ENCODE results near the gene SAMD7.

Gene SAMD7

DNA sequence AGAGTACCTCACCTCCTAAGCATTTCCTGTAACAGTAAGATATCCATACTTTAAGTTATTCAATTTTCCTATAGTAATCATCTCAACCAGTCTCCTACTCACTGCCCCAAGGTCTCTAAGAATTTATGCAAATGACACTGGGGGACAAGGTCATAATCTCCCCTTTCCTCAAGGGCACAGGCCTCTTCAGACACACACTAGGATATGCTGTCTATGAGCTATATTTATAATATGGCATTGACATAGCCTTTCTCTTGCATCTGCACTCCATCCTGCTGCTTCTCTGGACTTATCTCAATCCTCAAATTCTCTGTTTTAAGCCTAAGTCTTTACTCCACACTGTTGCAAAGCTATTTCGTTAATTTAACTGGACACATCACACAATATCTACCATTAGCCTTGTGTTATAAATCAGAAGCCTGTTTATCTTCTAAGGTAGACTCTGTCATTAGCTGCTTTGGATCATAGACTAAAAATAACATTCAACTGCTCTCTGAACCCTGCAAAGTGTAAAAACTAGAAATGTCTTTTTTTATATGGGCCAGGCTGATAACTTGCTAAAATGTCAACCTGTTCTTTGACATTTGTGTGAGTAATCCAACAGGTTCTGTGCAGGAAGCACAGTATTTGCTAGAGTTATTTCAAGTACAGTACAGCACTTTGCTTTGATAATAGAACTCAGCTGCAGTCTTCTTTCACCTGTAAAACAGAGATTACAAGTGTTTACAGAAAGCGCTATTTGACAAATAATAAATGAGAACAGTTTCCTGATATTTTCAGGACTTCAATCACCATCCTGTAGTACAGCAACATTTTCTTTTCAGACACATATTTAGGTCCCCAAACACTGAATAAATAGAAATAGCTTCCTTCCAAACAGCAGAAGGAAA lies 37.4 kb downstream of the SAMD7 start:
- no peaks in the 10 kb centered on the region for H3K9me3 ChIP-seq (ENCODE audit: control insufficient read depth, low read length)
- no peaks in the 10 kb centered on the region for H3K36me3 ChIP-seq (ENCODE audit: control insufficient read depth, insufficient read depth, low read length)
- no peak overlapping the region for H3K9ac ChIP-seq (ENCODE audit: low read length)
- no peaks in the 10 kb centered on the region for H3K27me3 ChIP-seq (ENCODE audit: control insufficient read depth, insufficient read depth, low read length)
- no peak overlapping the region for H3K4me3 ChIP-seq (ENCODE audit: low read length)
- H3K4me1 ChIP-seq (ENCODE audit: control insufficient read depth, insufficient read depth, low read length): peaks cover 11% of the 10 kb centered on the region

DNA sequence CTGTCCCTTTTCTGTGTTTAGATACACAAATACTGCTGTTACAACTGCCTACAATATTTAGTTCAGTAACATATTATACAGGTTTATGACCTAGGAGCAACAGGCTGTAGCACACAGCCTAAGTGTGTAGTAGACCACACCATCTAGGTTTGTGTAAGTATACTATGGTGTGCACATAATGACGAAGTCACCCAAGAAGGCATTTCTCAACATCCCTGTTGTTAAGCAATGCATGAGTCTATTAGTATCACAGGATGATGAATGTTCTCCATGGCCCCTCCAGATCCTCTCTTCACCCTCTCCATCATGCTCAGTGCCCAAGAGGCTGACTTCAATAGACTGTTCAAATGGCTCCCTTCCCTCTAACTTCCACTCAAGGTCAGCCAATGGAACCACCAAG lies 40.7 kb downstream of the SAMD7 start:
- Histone ChIP-seq H3K9me3 (ENCODE audit: control insufficient read depth, low read length) (no peaks in the 10 kb centered on the region), H3K4me1 (ENCODE audit: control insufficient read depth, insufficient read depth, low read length) (peaks cover 11% of the 10 kb centered on the region), H3K36me3 (ENCODE audit: control insufficient read depth, insufficient read depth, low read length) (no peaks in the 10 kb centered on the region), H3K4me3 (ENCODE audit: low read length) (no peak overlapping the region), H3K27me3 (ENCODE audit: control insufficient read depth, insufficient read depth, low read length) (no peaks in the 10 kb centered on the region), H3K9ac (ENCODE audit: low read length) (no peak overlapping the region)

DNA sequence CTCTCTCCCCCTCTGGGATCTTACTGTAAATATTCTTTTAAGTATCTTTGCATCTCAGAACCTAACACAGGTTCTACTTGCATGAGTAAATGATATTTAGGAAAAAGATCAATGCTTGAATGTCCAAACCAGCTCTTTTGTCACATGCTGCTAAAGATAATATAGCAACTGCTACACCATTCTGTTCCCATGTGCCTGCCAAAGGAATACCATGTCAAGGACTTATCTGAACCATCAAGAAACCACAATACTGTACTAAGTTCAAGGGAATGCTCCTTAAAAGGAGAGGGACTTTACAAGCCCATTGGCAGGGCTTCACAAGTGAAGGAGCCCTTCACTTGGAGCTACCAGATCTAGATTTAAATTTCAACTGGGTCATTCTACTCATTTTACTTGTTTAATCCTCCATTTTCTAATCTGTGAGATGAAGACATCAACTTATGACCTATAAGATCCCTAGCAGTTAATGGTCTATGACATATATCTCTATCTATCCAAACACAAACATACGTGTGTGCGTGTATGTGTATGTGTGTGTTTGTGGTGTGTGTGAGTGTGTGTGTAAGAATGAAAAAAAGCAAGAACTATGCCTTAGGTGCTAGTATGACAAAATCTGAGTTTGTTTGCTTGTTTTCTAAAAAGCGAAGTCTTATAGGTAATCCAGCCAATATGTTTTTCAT lies 42.2 kb downstream of the SAMD7 start:
- Histone ChIP-seq H3K9me3 (ENCODE audit: control insufficient read depth, low read length) (no peaks in the 10 kb centered on the region), H3K27me3 (ENCODE audit: control insufficient read depth, insufficient read depth, low read length) (no peaks in the 10 kb centered on the region), H3K4me3 (ENCODE audit: low read length) (no peak overlapping the region), H3K4me1 (ENCODE audit: control insufficient read depth, insufficient read depth, low read length) (peaks cover 5% of the 10 kb centered on the region), H3K9ac (ENCODE audit: low read length) (no peak overlapping the region), H3K36me3 (ENCODE audit: control insufficient read depth, insufficient read depth, low read length) (no peaks in the 10 kb centered on the region)

DNA sequence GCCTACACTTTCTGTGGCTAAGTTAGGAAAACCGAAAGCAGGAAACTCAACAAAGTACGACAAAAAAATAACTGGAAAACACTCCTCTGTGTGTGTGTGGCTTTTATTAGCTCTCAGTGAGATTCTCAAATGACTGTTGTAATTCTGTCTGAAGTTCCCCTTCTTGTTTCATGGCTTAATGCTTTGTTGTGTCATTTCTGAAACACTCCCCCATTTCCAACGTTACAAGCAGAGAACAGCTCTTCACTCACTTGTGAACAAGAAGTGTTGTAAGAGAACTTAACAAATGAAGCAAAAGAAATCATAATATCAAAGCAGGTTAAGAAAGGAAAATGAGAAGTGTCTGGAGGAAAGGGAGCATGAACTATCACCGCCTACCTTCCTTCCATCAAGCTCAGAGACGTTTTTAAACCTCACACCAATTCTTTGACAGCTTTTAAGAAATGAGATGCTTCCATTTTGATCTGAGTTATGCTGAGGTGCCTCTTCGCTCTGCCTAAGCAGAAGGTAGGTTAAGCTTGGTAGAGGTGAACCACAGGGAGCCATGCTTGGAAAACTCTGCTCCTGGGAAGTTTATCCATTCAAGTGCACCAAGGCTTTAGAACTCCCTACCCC lies 42.9 kb downstream of the SAMD7 start:
- no peaks in the 10 kb centered on the region for H3K9me3 ChIP-seq (ENCODE audit: control insufficient read depth, low read length)
- H3K27me3 ChIP-seq (ENCODE audit: control insufficient read depth, insufficient read depth, low read length): no peaks in the 10 kb centered on the region
- H3K4me1 ChIP-seq (ENCODE audit: control insufficient read depth, insufficient read depth, low read length): no peaks in the 10 kb centered on the region
- no peak overlapping the region for H3K9ac ChIP-seq (ENCODE audit: low read length)
- H3K4me3 ChIP-seq (ENCODE audit: low read length): no peak overlapping the region
- no peaks in the 10 kb centered on the region for H3K36me3 ChIP-seq (ENCODE audit: control insufficient read depth, insufficient read depth, low read length)

DNA sequence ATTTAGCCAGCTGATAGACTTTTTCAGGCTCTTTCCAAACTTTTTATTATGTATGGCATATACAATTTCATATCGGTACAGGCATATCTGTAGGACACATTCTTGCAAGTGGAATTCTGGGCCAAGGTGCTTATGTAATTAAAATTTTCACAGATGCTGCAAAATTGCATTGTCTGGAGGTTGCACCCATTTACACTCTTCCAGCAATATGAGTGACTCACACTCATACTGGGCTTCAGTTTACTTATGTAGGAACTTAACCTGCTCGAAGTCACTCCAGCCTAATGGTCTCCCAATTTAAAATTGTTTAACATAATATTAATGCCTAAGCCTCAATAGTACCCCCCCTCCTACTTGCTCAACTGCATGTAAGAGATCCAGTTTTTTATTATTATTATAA lies 44.0 kb downstream of the SAMD7 start:
- Histone ChIP-seq H3K4me3 (ENCODE audit: low read length) (no peak overlapping the region), H3K9me3 (ENCODE audit: control insufficient read depth, low read length) (no peaks in the 10 kb centered on the region), H3K27me3 (ENCODE audit: control insufficient read depth, insufficient read depth, low read length) (no peaks in the 10 kb centered on the region), H3K36me3 (ENCODE audit: control insufficient read depth, insufficient read depth, low read length) (no peaks in the 10 kb centered on the region), H3K4me1 (ENCODE audit: control insufficient read depth, insufficient read depth, low read length) (no peaks in the 10 kb centered on the region), H3K9ac (ENCODE audit: low read length) (no peak overlapping the region)

DNA sequence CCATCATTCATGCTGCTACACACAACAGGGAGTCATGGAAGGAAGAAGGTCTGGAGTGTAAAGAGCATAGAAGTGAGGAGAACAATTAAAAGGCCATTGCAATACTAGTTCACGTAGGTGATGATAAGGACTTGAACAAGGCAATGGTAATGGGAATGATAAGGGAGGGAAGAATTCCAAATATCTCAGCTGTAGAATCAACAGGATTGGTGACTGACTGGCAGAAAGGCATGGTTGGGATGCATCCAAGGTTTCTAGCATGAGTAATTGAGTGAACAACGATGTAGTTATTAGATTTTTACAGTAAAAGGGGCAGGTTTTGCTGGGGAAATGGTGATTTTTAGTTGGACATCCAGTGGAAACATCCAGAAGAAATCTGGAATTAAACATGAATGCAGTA lies 52.8 kb downstream of the SAMD7 start:
- H3K36me3 ChIP-seq (ENCODE audit: control insufficient read depth, insufficient read depth, low read length): no peaks in the 10 kb centered on the region
- H3K27me3 ChIP-seq (ENCODE audit: control insufficient read depth, insufficient read depth, low read length): no peaks in the 10 kb centered on the region
- no peaks in the 10 kb centered on the region for H3K9me3 ChIP-seq (ENCODE audit: control insufficient read depth, low read length)
- H3K9ac ChIP-seq (ENCODE audit: low read length): no peak overlapping the region
- no peak overlapping the region for H3K4me3 ChIP-seq (ENCODE audit: low read length)
- H3K4me1 ChIP-seq (ENCODE audit: control insufficient read depth, insufficient read depth, low read length): peaks cover 15% of the 10 kb centered on the region

DNA sequence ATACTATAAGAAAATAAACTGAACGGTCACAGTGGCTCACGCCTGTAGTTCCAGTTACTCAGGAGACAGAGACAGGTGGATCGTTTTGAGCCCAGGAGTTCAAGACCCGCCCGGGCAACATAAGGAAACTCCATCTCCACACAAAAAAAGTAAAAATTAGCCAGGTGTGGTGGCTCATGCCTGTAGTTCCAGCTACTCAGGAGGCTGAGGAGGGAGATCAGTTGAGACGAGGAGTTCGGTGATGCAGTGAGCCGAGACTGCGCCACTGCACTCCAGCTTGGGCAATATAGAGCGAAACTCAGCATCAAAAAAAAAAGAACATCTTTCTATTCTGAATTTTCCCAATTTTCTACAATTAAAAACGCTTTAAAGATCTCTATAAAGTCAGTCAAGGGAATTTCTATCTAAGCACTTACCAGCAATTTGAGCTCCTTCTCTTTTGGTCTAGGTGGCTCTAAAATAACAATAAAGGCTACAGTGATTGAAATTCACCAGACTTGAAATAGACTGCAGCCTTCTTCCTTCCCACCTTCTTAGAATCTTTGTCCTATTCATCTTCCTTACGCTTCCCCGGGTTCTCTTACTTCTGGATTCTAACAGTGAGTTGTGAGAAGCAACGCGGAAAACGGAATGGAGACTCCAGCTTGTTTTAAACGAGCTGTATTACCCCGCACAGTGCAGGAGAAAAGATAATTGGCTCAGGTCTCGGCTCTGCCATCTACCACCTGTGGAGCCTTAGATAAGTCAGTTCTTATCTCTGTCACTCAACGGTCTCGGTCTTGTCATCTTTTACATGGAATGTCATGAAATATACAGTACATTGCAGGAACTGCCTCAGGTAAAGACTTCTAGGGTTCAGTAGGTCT lies 54.4 kb downstream of the SAMD7 start:
- Histone ChIP-seq H3K9ac (ENCODE audit: low read length) (peak overlapping the region; percentile 85), H3K36me3 (ENCODE audit: control insufficient read depth, insufficient read depth, low read length) (no peaks in the 10 kb centered on the region), H3K4me3 (ENCODE audit: low read length) (peak overlapping the region; percentile 85), H3K4me1 (ENCODE audit: control insufficient read depth, insufficient read depth, low read length) (peaks cover 15% of the 10 kb centered on the region), H3K9me3 (ENCODE audit: control insufficient read depth, low read length) (no peaks in the 10 kb centered on the region), H3K27me3 (ENCODE audit: control insufficient read depth, insufficient read depth, low read length) (no peaks in the 10 kb centered on the region)

DNA sequence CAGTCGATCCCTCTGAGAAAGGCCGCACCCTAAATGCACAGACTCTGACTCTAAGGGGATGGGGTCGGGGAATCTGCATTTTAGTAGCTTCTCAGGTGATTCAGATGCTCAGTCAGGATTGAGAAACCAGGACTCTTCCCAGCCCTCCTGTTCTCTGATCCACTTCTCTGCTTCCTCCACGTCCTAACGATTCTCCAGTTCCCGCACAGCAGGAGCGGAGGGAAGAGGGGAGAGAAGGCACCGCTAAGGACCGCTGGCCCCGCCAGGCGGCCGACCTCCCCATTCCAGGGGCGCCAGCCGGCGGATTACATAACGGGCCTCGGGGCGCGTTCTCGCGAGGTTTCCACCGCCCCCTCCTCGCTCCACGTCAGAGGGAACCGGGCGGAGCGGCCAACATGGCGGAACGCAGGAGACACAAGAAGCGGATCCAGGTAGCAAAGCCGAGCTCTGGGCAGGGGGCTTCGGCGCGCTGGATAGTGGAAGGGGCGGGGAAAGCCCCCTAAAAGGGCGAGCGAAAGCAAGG lies 55.1 kb downstream of the SAMD7 start, which contains the start of gene SEC62:
Gene SEC62, plus strand, starts transcription at position 380 of the 523 bp plus-strand sequence. Its CDS starts 16 bp downstream, at position 396.
- Histone ChIP-seq H3K27me3 (ENCODE audit: control insufficient read depth, insufficient read depth, low read length) (no peaks in the 10 kb centered on the region), H3K9ac (ENCODE audit: low read length) (peak within 1 kb of the TSS; percentile 85)

DNA sequence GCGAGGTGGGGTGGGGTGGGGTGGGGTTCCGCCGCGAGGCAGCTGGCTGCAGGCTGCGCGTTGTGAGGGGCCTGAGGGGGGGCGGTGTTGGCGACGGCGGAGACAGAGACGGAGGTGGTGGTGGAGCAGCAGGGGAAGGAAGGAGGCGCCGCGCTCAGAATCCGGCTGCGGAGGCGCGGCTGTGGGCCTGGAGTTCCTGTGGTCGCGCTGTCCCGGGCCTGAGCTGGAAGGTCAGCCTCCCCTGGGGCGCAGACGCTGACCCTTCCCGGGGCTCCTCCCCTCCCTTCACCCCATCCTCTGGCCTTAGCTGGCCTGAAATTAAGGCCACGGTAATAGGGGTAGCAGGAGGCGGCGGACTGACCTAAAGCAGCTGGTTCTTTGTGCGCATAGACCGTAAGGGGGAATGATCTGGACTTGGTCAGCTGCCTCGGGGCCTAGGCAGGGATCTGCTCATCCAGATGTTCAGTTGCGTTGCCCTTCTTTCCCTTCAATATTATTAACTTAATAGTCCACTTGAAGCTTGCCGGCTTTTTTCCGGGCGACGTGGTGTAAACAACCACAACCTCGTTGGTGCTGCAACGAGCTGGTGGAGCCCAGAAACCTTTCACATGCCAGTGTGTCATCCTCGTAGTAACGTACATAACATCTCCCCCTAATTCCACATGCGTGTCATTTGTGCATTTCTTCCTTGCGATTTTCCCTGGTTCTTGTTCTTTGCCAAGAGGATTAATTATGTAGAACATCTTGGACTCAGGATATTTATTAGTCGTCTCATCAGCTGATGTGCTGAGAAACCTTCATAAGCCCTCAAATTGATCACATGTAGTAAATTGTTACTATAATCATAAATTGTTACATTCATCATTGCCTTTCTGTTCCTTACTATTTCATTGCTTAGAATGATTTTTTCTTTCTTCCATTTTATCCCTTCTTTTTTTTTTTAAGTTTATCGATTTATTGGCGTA lies 55.9 kb downstream of the SAMD7 start:
- Histone ChIP-seq H3K4me3 (ENCODE audit: low read length) (peak overlapping the region; percentile 85), H3K4me1 (ENCODE audit: control insufficient read depth, insufficient read depth, low read length) (peaks cover 18% of the 10 kb centered on the region), H3K9ac (ENCODE audit: low read length) (peak overlapping the region; percentile 85), H3K27me3 (ENCODE audit: control insufficient read depth, insufficient read depth, low read length) (no peaks in the 10 kb centered on the region), H3K36me3 (ENCODE audit: control insufficient read depth, insufficient read depth, low read length) (no peaks in the 10 kb centered on the region), H3K9me3 (ENCODE audit: control insufficient read depth, low read length) (no peaks in the 10 kb centered on the region)

More for the DNA sequence above, 55.1 kb downstream of the SAMD7 start, which contains the start of gene SEC62:
- Histone ChIP-seq H3K9me3 (ENCODE audit: control insufficient read depth, low read length) (no peaks in the 10 kb centered on the region), H3K4me3 (ENCODE audit: low read length) (peak within 1 kb of the TSS; percentile 85), H3K36me3 (ENCODE audit: control insufficient read depth, insufficient read depth, low read length) (no peaks in the 10 kb centered on the region), H3K4me1 (ENCODE audit: control insufficient read depth, insufficient read depth, low read length) (peaks cover 18% of the 10 kb centered on the region)

DNA sequence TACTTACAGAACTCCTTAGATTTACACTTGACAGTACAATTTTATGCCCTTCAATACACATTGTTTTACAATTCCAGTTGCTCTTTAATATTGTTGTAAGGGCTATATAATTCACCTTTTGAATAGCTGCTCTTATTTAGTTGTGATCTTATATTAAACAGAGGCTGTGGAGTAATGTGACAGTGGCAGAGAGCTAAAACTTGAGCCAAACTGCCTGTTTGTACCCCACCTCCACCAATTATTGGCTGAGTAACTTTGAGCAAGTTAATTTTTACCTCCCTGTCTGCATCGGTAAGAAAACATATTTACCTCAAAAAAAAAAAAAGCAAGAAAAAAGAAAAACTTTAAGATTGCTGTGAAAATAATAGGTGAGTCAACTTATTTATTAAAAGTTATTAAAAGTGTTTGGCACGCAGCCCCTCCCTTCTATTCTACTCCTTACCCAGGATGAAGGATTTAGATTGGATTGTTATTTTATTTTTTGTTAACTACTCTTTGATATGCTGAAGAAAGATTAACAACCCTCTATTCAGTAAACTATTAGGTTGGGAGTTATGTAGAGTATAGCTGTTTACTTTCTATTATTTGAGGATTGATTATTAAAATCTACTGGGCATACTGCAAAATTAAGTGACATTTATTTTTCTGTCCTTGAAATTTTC lies 57.0 kb downstream of the SAMD7 start:
- no peak overlapping the region for H3K4me3 ChIP-seq (ENCODE audit: low read length)
- peaks cover 18% of the 10 kb centered on the region for H3K4me1 ChIP-seq (ENCODE audit: control insufficient read depth, insufficient read depth, low read length)

More for the DNA sequence above, 57.0 kb downstream of the SAMD7 start:
- Histone ChIP-seq H3K9ac (ENCODE audit: low read length) (peak overlapping the region; percentile 85), H3K36me3 (ENCODE audit: control insufficient read depth, insufficient read depth, low read length) (no peaks in the 10 kb centered on the region), H3K27me3 (ENCODE audit: control insufficient read depth, insufficient read depth, low read length) (no peaks in the 10 kb centered on the region), H3K9me3 (ENCODE audit: control insufficient read depth, low read length) (no peaks in the 10 kb centered on the region)

Data from mucosa of stomach (tissue), 1 donor.